Measurements from ENCODE around the gene CCT5.
"Not testable (repeated sequence)": the region's sequence is repeated elsewhere in the genome, so short reads cannot be mapped to it uniquely, and the experiment has no call there.

CCT5 gene

GRCh38 chr5:10301842-10302610, 51.9 kb downstream of the CCT5 start:
- no peak for DNase-seq (ENCODE audit: low read depth in 2 of 2)

DNA sequence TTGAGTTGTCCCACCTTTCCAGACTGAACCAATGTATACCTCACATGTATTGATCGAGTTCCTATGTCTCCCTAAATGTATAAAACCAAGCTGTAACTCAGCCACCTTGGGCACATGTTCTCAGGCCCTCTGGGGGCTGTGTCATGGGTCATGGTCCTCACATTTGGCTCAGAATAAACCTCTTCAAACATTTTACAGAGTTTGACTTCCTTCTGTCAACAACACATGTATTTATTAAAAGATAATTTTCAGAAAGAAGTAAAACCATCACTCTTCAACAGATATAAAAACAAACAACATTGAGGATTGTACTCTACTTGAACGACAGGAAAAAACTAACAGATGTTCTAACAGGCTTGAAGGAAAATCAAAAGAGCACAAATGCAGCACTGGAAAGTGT, 53.1 kb downstream of the CCT5 start:
- no peak for DNase-seq (ENCODE audit: low read depth in 2 of 2)

GRCh38 chr5:10303699-10304170, 53.7 kb downstream of the CCT5 start:
- DNase-seq (ENCODE audit: low read depth in 2 of 2): no peak

DNA sequence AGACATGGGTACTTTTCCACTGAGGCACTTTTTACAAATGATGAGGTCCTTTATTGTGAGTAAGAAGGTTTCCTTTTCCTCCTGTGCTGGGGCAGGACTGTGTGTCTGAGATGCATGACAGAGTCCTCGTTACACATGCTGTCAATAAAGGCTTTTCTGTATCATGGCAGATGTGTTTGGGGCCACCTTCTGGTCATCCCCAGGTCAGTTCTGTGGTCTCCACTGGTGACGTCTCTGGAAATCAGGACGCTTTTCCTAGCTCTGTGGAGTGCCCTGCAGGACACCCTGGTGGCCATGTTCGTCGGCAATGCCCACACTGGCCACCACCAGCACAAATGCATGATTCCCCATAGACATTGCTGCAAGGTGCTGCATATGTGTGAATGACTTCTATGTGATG, 54.9 kb downstream of the CCT5 start:
- DNase-seq (ENCODE audit: low read depth in 2 of 2): no peak

DNA sequence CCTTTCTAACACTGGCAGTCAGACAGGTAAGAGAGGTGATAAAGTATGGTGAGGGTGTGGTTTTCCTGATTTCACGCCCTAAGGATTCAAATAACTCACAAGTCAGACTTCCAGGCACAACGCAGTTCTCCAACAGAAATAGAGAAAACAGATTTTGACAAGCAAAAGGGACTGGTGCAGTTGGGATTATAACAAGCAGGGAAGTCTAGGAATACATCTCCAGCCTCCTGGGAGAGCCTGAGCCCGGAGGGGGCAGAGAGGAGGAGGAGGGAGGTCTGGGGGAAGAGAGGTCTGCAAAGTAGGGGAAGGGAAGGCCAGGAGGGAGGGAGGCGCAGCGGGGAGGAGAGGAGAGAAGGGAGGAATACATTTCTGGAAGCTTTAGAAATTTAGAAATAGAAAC, 56.0 kb downstream of the CCT5 start:
- DNase-seq (ENCODE audit: low read depth in 2 of 2): no peak

GRCh38 chr5:10306806-10307205, 56.7 kb downstream of the CCT5 start:
- DNase-seq (ENCODE audit: low read depth in 2 of 2): no peak

GRCh38 chr5:10307206-10308148, 57.4 kb downstream of the CCT5 start, which contains the start of gene CMBL:
TSS of gene CMBL (minus strand) at chr5:10307902. CDS start at chr5:10290762, 17,140 bp downstream.
- peak in 1 of 2 donors; percentile 11 for DNase-seq (ENCODE audit: low read depth in 2 of 2)

- no peak for DNase-seq (ENCODE audit: low read depth in 2 of 2)
Observed at GRCh38 chr5:10308844-10309243, 58.8 kb downstream of the CCT5 start.

GRCh38 chr5:10310066-10310779, 60.1 kb downstream of the CCT5 start:
- no peak for DNase-seq (ENCODE audit: low read depth in 2 of 2)

- not testable (repeated sequence) for DNase-seq (ENCODE audit: low read depth in 2 of 2)
Observed at GRCh38 chr5:10310835-10311570, 60.9 kb downstream of the CCT5 start.

DNA sequence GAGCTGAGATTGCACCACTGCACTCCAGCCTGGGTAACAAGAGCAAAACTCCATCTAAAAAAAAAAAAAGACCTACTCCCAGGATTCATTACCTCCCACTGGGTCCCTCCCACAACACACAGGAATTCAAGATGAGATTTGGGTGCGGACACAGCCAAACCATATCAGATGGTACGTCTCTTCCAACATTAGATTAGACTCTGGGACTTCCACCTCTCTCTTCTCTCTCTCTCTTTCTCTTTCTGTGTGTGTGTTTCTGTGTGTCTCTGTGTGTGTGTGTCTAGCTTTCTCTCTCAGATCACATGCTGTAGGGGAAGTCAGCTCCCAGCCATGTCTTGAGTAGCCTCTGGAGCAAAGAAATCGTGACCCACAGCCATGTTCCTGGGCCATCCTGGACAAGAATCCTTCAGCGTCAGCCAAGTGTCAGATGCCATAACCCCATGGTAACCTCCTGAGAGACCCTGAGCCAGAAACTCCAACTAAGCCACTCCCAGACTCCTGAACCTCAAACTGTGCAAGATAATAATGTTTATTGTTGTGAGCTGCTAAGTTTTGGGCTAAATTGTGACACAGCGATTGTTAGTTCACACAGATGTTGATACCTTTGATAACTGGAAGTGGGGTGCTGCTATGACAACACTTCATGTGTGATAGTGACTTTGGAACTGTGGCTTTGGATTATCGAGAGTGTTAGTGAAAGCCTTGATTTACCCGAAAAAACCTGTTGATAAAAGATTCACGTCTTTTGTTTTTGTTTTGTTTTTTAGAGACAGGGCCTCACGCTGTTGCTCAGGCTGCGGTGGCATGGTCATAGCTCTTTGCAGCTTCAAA, 61.7 kb downstream of the CCT5 start:
- no peak for DNase-seq (ENCODE audit: low read depth in 2 of 2)

- DNase-seq (ENCODE audit: low read depth in 2 of 2): no peak
Observed at GRCh38 chr5:10315201-10315600, 65.1 kb downstream of the CCT5 start.

Data from stimulated activated CD8-positive, alpha-beta memory T cell treated with anti-CD3 and anti-CD28 coated beads, Interleukin-2, amount 100 ng/mL, for 48 hours (primary cell).